Stimulated activated CD8-positive, alpha-beta memory T cell treated with anti-CD3 and anti-CD28 coated beads, Interleukin-4, amount 100 ng/mL, for 48 hours (primary cell): ENCODE data around the gene SLC25A52.
"Not testable (repeated sequence)": the region's sequence is repeated elsewhere in the genome, so short reads cannot be mapped to it uniquely, and the experiment has no call there.

Source experiments
- DNase-seq: peaks from one replicate; pipeline ENCODE4 v3.0.0-alpha.2; 2020

Gene SLC25A52

GRCh38 chr18:31739651-31740050 is 21.0 kb downstream of the SLC25A52 start:
- no peak for DNase-seq

- DNase-seq = no peak
Measured at GRCh38 chr18:31738460-31739407, 21.9 kb downstream of the SLC25A52 start.

GRCh38 chr18:31736630-31737029 is 24.1 kb downstream of the SLC25A52 start:
- DNase-seq = no peak

- DNase-seq = no peak
Measured at GRCh38 chr18:31731628-31732027, 29.1 kb downstream of the SLC25A52 start.

- DNase-seq = not testable (repeated sequence)
Measured at GRCh38 chr18:31729196-31729595, 31.5 kb downstream of the SLC25A52 start.

GRCh38 chr18:31723990-31724711 is 36.5 kb downstream of the SLC25A52 start:
- no peak for DNase-seq

GRCh38 chr18:31723639-31723989 is 37.1 kb downstream of the SLC25A52 start:
- DNase-seq = no peak

- DNase-seq = peak; percentile 89
Measured at GRCh38 chr18:31722369-31722957, 38.2 kb downstream of the SLC25A52 start.

GRCh38 chr18:31721601-31722000 is 39.1 kb downstream of the SLC25A52 start:
- DNase-seq = no peak

- DNase-seq = no peak
Measured at GRCh38 chr18:31720867-31721266, 39.8 kb downstream of the SLC25A52 start.

GRCh38 chr18:31719363-31720006 is 41.2 kb downstream of the SLC25A52 start:
- no peak for DNase-seq

GRCh38 chr18:31718386-31718785 is 42.3 kb downstream of the SLC25A52 start:
- DNase-seq = no peak

GRCh38 chr18:31716362-31716761 is 44.3 kb downstream of the SLC25A52 start:
- no peak for DNase-seq

- DNase-seq = no peak
Measured at GRCh38 chr18:31711365-31712172, 49.1 kb downstream of the SLC25A52 start.

GRCh38 chr18:31710826-31711225 is 49.9 kb downstream of the SLC25A52 start:
- DNase-seq = no peak
